T47D (cell line): ENCODE results near the gene PTPN6.

Experiments
- DNase-seq, 2 experiments: peaks; one replicate each; pipeline versions ENCODE4 v3.0.0 to v3.0.0-alpha.2; 2011 to 2012; ENCODE audit warnings: low read depth in 1 of 2, low spot score in 1 of 2
- JUND ChIP-seq: IDR thresholded peaks from 2 replicates; pipeline ENCODE4 v1.6.1; 2012; ENCODE audit warnings: low read depth
- in situ Hi-C: cut with HindIII; loops from 2 replicates; pipeline ENCODE4 v1.10.0; 2016; ENCODE audit warnings: low sequenced_read_pairs, low pct_unique_long_range_greater_than_20kb

Gene PTPN6

DNA sequence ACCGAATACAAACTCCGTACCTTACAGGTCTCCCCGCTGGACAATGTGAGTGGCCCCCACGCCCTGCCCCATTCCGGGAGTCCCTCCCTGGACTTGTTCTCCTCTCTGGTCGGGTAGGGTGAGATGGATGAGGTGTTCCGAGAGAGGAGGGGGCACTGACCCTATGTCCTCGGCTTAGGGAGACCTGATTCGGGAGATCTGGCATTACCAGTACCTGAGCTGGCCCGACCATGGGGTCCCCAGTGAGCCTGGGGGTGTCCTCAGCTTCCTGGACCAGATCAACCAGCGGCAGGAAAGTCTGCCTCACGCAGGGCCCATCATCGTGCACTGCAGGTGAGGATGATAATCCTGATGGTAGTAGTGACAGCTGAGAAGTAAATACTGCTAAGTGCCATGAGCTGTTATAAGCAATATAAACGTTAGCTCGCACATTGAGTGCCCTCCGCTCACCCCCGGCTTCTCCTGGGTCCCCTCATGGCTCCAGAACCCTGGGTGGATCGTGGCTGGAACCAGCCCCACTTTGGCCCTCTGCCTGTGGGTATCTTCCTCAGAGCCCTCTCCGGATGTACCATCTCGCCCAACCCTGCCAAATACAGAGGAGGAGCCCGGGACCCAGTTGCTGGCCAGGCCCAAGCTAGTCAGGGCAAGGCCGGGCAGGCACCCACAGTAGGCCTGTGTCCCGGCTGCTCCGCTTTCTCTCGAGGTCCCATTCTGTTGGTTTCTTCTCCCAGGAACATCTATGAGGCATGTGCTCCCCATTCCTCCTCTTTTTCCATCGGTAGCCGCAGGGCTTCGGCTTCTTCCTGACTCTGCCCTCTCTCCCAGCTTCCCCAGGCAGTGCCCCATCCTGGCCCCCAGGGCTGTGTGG lies 6.8 kb downstream of the PTPN6 start:
- no peak for DNase-seq
- TF ChIP-seq JUND = no peak
- in situ Hi-C loops = no loop called here

GRCh38 chr12:6958609-6959057 lies 7.5 kb downstream of the PTPN6 start:
- TF ChIP-seq JUND = no peak
- no peak for DNase-seq
- in situ Hi-C loops = no loop called here

- in situ Hi-C loops = no loop called here
- no peak for TF ChIP-seq JUND
- DNase-seq = no peak
Observed at GRCh38 chr12:6959058-6959804, 8.1 kb downstream of the PTPN6 start.

DNA sequence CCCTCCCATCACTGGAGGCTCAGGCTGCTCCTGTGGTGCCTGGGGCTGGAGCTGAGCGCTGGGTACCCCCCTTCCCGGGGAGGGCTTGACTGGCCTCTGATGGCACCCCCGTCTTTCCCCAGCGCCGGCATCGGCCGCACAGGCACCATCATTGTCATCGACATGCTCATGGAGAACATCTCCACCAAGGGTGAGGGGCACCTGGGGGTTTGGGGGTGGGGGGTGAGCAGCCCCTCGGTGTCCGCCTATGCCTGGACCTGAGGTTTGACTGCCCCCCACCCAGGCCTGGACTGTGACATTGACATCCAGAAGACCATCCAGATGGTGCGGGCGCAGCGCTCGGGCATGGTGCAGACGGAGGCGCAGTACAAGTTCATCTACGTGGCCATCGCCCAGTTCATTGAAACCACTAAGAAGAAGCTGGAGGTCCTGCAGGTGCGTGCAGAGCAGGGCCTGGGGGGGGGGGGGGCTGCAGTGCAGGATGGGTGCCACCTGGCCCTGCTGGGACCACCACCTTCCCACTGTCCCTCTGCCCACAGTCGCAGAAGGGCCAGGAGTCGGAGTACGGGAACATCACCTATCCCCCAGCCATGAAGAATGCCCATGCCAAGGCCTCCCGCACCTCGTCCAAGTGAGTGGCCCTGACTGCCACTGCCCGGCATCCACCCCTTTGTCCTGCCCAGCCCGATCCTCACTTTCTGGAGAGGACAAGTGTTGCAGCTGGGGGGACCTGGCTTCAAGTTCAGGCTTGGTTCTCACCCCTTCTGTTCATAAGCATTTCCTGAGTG lies 8.8 kb downstream of the PTPN6 start:
- no peak for DNase-seq
- TF ChIP-seq JUND = no peak
- in situ Hi-C loops = no loop called here

DNA sequence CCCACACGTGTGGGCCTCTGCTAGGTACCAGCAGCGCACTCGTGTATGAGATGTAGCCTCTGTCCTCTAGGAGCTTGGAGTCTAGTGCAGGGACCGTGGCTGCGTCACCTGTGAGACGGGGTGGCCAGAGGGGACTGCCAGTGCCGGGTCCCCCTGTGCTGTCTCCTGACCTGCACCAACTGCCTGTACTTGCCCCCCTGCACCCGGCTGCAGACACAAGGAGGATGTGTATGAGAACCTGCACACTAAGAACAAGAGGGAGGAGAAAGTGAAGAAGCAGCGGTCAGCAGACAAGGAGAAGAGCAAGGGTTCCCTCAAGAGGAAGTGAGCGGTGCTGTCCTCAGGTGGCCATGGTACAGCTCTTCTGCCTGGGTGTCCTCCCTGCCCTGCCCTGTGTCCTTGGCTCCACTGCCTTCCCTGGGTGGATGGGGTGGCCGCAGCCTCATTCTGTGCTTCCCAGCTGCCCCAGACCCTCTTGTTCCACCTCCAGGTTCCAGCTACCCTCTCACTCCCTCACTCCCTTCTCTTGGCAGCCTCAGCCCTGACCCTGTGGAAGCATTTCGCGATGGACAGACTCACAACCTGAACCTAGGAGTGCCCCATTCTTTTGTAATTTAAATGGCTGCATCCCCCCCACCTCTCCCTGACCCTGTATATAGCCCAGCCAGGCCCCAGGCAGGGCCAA lies 9.6 kb downstream of the PTPN6 start:
- no peak for TF ChIP-seq JUND
- peak in 1 of 2 experiments; percentile 50 for DNase-seq
- in situ Hi-C loops = no loop called here

GRCh38 chr12:6961278-6961694 lies 10.1 kb downstream of the PTPN6 start:
- in situ Hi-C loops = no loop called here
- DNase-seq = peak in 1 of 2 experiments; percentile 62
- no peak for TF ChIP-seq JUND

DNA sequence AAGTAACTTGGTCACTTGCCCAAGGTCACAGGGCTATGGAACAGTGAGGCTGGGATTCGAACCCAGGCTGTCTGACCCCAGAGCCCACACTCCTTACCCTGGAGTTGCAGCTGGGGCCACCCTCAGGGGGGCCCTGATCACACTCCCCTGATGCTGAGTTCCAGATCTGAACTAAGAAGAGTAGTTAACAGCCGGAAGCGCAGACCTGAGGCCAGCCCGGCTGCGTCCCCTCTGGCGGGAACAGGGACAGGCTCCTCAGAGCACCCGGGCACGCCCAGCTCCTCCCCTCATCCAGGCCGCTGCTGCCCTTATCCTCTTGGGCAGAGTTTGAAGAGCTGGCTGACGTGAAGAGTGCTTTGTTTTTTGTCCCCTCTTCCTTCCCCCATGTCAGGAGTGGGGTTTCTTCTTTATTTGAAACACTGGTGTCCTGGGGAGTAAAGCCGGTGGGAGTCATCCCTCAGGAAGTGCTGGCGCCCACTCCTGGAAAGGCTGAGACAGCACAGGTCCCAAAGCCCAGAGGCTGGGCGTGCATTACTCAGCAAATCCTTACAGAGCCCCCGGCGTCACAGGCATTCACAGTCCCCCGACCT lies 10.6 kb downstream of the PTPN6 start:
- in situ Hi-C loops = no loop called here

DNA sequence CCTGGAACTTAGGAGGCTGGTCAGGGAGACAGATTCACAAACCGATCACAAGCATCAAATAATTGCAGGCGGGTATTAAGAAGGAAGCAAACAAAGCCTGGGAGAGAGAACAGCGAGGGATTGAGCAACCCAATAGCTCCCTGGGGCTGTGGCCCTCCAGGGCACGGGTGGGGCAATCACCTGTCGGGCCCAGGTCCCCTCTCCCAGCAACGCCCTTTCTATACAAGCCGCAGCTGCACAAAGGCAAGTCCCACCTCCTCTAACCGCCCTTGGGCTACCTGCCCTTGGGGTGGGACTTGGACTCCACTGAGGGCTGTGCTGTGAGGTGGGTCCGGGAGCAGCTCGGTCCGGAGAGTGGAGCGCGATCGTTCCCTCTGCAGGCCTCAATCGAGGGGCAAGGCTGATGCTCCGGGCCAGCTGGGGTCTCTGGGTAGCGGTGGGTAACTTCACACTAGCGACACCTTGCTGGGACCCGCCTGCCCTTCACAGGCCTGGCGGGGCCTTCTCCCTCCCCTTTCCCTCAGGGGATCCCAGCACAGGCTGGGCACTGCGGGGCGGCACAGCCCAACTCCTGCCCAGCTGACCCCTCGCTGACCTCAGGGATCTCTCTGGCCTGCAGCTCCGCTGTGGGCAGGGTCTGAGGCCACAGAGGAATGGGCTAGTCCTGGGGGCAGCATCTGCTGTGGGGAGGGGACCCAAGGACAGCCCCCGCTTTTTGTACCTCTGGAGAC lies 11.3 kb downstream of the PTPN6 start:
- no peak for DNase-seq
- no peak for TF ChIP-seq JUND
- in situ Hi-C loops = no loop called here

More for the DNA sequence above, 10.6 kb downstream of the PTPN6 start:
- peak in 1 of 2 experiments; percentile 62 for DNase-seq
- no peak for TF ChIP-seq JUND

GRCh38 chr12:6963016-6963731 lies 12.0 kb downstream of the PTPN6 start:
- peak in 1 of 2 experiments; percentile 87 for DNase-seq
- in situ Hi-C loops = no loop called here
- TF ChIP-seq JUND = no peak

- no peak for DNase-seq
- in situ Hi-C loops = no loop called here
- no peak for TF ChIP-seq JUND
Observed at GRCh38 chr12:6963791-6964413, 12.7 kb downstream of the PTPN6 start.
